Measurements from ENCODE around the gene B3GAT1.

Gene B3GAT1

DNA sequence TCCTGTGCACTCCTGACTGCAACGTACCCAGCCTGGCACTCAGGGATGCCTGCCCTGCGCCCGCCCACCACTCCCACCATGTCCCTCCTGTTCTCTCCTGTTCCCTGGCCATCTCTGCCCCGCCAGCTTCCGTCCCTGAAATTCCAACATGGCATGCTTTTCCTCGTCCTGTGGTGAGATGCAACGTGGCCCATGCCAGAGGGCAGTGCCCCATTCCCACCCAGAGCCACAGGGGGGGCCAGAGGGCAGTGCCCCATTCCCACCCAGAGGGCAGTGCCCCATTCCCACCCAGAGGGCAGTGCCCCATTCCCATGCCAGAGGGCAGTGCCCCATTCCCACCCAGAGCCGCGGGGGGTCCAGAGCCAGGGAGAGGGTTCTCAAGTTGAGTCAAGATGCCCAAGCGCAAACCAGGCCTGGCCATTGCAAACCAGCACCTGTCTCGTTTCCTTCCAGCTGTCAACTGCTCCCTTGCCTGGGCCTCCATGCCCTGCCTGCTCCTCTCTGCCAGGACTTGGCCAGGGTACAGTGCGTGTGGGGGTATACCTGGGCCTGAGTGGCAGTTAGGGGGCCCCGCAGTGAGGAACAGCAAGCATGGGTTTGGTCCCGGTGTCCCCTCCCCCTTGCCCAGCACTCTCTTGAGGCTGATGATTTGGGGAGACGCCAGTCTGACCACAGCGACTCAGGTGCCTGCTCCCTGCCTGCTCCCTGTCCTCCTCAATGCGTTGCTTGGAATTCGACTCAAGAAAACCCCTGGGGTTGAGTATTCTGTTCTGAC is 14.6 kb downstream of the B3GAT1 start:
- H3K4me3 ChIP-seq (ENCODE audit: low read depth, low read length) = no peak overlapping the region
- ChIA-PET POLR2A (no interaction called here), CTCF (no interaction called here)
- no peak for DNase-seq (ENCODE audit: low read depth, low spot score)
- no peak for TF ChIP-seq CTCF (IDR thresholded peaks at IDR 0.05; ENCODE audit: insufficient read depth, low read length, missing control alignments)

DNA sequence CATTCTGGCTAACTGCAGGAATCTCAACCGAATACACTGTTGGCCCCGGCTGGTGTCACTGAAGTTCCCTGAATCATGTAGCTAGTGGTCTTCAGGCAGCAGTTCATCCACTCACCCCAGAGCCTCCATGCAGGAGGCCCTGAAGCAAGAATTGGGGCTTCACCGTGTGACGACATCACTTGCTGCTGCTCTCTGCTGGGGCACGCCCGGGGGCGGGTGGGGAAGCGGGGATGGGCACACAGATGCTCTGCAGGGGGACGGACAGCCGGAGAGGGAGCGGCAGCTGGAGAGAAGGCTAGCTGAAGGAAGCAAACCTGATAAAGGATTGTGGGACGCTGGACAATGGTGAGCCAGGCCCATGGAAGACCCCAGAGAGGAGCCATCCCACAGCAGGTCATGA is 17.0 kb downstream of the B3GAT1 start:
- no peak overlapping the region for H3K4me3 ChIP-seq (ENCODE audit: low read depth, low read length)
- no peak for DNase-seq (ENCODE audit: low read depth, low spot score)
- POLR2A ChIA-PET = no interaction called here
- CTCF ChIA-PET = no interaction called here
- TF ChIP-seq CTCF (IDR thresholded peaks at IDR 0.05; ENCODE audit: insufficient read depth, low read length, missing control alignments) = no peak

GRCh38 chr11:134394311-134394710 is 17.7 kb downstream of the B3GAT1 start:
- DNase-seq (ENCODE audit: low read depth, low spot score) = no peak
- POLR2A ChIA-PET = no interaction called here
- H3K4me3 ChIP-seq (ENCODE audit: low read depth, low read length) = no peak overlapping the region
- CTCF ChIA-PET = no interaction called here
- TF ChIP-seq CTCF (IDR thresholded peaks at IDR 0.05; ENCODE audit: insufficient read depth, low read length, missing control alignments) = no peak

DNA sequence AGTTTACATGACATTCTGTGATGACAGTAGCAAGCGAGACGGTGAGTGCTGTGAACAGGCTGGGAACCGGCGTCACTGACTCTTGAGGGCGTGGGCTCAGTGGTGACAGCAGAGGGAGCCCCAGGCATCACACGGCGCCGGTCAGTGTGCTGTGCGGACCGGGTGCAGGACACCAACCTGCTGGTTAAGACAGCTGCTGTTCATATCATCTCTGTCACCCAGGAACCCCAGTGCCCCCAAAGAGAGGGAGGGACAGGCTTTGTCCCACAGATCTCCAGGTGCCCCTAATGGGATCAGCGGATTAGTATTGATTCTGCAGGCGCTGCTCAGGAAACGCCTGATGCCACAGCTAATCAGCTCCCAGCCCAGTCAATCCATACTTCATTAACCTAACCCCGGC is 18.4 kb downstream of the B3GAT1 start:
- H3K4me3 ChIP-seq (ENCODE audit: low read depth, low read length) = no peak overlapping the region
- TF ChIP-seq CTCF (IDR thresholded peaks at IDR 0.05; ENCODE audit: insufficient read depth, low read length, missing control alignments) = no peak
- CTCF ChIA-PET = no interaction called here
- no peak for DNase-seq (ENCODE audit: low read depth, low spot score)
- POLR2A ChIA-PET = no interaction called here

GRCh38 chr11:134392953-134393615 is 19.0 kb downstream of the B3GAT1 start:
- ChIA-PET CTCF (no interaction called here), POLR2A (no interaction called here)
- no peak for DNase-seq (ENCODE audit: low read depth, low spot score)
- H3K4me3 ChIP-seq (ENCODE audit: low read depth, low read length) = no peak overlapping the region
- no peak for TF ChIP-seq CTCF (IDR thresholded peaks at IDR 0.05; ENCODE audit: insufficient read depth, low read length, missing control alignments)

DNA sequence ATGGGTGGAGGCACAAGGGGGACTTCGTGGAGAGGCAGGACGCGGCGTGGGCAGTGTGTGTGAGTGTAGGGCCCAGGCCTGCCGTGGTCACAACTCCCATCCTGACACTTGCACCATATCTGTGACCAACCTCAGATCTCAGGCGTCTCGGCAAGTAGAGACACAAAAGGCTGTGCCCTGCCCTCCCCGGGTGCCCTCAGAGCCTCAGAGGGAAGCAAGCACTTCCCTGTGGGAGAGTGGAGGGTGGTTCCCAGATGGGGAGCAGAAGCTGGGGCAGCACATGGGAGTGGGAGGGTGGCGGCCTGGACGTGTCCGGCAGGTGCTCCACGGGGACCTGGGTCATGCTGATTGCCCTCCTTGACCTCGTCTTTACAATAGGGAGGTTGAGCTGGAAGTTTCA is 20.4 kb downstream of the B3GAT1 start:
- POLR2A ChIA-PET = no interaction called here
- DNase-seq (ENCODE audit: low read depth, low spot score) = no peak
- CTCF ChIA-PET = no interaction called here
- no peak for TF ChIP-seq CTCF (IDR thresholded peaks at IDR 0.05; ENCODE audit: insufficient read depth, low read length, missing control alignments)
- H3K4me3 ChIP-seq (ENCODE audit: low read depth, low read length) = no peak overlapping the region
